GM19395 (cell line): ENCODE data around the gene NID2.

Experiments
- ATAC-seq: cut with Tn5 transposase; IDR thresholded peaks from one replicate; pipeline ENCODE4 v1.9.1; 2021; ENCODE audit warnings: mild to moderate bottlenecking, moderate library complexity; ENCODE audit not compliant: unreplicated experiment

The NID2 gene

DNA sequence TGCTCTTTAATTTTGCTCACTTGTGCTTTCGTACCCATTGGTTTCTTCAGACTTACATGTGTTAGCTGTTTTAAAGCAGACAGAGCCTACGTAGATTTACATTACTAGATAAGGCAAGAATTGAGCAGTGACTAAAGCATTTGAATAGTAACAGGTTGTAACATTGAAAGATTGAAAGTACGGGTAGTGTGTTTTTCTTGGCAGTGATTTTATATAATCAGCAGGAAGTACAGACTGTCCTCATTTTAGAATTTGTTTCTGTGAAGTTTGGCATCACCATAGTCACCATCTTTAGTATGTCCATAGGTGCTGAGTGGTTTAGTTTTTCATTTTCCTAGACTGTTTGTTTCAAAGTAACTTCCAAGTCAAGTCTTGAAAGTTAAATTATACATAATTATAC, 65.5 kb downstream of the NID2 start:
- no peak for ATAC-seq

DNA sequence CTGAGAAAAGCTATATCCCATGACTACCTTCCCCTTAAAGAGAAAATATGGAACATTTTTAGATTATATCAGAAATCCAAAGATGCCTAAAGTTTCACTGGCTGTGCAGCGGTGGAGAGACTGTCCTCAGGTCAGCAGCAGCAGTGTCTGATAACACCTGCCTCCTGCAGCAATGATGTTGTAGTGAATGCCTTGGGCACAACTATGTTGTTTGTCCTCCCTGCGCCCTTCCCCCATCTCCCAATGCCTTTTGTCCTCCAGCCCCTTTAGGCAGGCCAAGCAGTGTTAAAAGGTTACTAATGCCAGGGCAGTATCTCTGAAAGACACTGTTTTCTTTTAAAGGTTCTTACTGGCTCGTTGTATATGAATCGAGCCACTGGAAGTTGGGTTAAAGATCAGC, 66.3 kb downstream of the NID2 start:
- ATAC-seq: no peak

DNA sequence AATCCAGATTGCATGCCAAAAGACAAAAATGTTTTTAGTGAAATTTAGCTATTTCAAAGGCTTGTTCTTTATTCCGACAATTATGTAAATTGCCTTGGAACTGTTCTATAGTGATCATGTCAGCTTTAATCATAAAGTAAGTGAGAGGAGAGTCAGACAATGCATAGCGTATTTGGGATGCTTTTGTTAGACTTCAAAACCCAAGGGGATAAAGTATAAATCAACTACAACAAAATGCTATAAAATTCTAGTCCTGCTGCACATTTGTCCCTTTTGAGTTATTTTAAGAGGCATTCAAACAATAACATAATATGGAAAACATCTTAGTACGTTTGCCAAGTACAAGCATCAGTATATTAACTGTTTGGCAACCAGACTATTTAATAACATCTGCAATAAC, 68.2 kb downstream of the NID2 start:
- ATAC-seq: no peak

DNA sequence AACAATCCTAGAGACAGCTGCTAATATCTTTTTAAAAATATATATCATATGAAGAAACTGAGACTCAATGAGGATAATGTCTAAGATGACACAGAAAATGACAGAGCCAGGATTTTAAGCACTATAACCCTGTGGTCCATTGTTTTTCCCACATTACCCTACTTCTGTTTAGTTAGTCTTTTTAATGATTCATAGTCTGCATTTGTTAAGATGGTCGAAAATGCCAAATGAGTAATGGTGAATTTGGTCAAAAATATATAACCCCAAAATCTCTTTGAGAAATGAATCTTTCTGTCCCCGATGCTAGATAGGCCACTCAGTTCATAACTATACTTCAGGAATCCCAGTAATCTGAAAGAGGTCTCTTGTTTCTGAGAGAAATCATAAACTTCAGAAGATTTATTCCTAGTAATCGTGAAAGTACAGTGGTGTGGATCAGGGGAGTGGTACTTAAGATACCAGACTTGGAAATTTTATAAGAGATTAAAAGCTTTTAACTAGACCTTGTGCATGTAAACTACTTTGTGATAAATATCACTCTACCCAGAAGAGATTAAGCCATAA, 68.8 kb downstream of the NID2 start:
- ATAC-seq: no peak

DNA sequence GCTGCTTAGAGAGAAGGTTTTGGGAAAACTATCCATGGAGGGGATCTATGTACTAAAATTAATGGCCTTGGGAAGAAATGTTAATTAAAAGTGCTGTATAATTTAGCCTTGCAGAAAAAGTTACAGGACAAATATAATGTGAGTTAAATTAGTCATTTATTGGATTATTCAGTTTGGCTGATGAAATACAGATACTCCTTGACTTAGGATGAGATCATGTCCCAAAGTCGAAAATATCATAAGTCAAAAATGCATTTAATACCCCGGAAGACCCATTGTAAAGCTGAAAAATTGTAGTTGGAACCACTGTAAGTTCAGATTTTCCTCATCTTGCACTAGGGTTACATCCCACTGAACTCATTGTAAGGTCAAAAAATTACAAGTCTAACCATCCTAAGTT, 69.8 kb downstream of the NID2 start:
- ATAC-seq: no peak

DNA sequence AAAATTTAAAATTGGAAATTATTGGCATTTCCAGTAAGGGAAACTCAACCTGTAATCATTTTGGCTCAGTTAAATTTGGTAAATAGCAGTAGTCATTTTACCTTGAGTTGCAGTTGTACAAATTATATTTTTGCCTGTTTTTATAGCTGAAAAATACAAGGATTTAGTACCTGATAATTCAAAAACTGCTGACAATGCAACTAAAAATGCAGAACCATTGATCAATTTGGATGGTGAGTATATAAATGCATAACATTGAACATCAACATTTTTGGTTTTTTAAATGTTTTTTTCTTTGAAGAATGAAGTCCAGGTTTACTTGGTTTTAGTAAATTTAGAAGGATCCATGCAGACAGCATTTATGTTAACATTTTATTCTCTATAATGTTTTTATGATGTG, 70.5 kb downstream of the NID2 start:
- no peak for ATAC-seq

DNA sequence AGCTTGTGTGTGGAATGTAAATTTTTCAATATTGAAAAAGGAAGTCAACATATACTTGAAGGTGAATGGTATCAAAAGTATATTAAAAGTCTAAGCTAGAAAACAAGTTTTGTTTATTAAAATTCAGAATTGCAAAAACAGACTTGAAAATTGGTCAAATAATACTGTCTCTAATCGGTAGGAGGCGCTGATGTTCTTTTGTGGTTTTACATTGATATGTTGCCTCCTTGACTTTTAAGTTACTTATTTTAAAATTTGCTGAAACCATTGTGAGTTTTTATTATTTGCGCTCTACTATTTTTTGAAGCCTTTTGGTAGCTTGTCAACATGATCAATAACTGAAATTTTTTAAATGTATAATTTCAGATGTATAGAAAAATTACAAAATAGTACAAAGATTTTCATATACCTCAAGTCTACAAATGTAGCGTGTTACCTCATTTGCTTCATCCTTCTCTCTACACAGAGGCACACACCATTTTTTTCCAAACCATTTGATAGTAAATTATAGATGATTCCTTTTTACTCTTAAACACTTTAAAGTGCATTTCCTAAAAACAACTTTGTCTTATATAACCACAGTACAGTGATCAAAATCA, 72.6 kb downstream of the NID2 start:
- ATAC-seq: no peak

DNA sequence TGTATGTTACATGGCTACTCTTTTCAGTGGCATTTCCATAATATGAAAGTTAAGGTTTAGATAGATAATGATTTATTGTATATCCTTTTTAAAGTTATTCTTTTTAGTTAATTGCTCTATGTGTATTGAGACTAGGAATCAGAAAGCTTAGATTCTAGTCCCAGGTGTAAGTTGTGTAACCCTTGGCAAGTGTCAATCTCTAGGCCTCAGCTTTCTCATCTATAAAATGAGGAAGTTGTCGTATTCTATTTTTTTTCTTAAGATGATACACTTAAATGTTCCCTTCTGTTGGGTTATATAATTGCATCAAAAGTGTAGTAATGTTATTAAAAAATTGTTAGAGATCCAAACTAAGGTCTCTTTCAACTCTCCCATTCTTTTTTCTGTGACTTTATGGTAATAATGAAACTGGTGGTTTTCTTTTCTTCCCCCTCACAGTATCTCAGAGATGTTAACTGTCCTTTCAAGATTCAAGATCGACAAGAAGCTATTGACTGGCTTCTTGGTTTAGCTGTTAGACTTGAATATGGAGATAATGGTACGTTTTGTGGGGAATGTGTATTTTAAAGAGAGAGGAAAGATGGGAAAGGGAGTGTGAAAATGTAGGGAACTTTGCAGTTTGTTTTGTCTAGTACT, 75.5 kb downstream of the NID2 start:
- ATAC-seq: no peak

DNA sequence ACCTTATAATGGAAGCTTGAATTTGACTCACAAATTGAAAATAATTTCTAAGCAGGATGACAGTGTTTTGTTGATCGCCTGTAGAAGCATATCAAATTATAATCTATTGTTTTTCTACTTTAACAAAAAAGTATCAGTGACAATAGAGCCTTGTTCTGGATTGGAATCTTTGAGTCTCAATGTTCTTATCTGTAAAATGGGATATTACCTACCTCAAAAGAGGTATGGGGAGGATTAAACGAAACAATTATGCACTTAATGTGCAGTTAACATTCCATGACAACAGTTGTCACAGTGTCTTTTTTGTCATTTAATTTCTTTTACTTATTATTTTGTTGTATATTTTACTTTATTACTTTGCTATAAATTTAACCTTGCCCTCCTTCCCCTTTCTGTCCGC, 78.4 kb downstream of the NID2 start:
- ATAC-seq: no peak

DNA sequence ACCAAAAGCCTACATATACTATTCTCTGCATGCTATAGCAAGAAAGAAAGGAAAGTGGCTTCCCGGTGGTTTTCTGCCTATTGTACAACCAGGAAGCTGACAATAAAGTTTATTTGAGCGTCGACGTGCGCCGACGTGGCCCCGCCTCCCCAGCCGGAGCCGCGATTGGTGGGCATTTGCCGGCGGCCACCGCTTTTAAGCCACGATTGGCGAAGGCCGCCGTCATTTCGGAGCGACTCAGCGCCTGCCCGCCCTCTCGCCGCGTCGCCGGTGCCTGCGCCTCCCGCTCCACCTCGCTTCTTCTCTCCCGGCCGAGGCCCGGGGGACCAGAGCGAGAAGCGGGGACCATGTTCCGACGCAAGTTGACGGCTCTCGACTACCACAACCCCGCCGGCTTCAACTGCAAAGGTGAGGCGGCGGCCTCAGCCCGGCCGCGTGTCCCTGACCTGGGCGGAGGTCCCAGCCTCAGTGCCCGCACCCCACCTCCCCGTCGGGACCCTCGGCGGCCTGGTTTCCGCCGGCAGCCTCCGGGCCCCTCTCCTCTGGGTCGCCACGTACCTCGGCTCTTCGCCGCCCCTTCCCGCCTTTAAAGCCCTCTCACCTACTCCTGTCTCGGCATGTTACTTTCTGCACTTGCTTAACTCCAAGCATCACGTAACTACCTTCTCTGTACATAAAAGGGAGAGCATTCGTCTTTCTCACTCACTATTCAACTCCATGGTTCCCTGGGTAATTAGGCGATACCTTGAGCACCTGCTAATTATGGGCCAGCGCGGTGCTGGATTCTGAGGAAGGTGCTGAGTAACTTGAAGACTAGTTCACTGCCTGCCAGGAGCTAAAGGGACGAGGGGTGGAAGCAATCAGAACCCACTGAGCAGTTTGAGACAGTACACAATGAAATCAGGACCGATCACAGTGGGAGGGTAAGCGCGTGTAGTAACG, 79.3 kb downstream of the NID2 start, which contains the start of gene RTRAF:
RTRAF (plus strand) TSS at position 254 of the 942 bp plus-strand sequence; CDS start at position 348, 94 bp downstream.
- peak; percentile 89 for ATAC-seq

DNA sequence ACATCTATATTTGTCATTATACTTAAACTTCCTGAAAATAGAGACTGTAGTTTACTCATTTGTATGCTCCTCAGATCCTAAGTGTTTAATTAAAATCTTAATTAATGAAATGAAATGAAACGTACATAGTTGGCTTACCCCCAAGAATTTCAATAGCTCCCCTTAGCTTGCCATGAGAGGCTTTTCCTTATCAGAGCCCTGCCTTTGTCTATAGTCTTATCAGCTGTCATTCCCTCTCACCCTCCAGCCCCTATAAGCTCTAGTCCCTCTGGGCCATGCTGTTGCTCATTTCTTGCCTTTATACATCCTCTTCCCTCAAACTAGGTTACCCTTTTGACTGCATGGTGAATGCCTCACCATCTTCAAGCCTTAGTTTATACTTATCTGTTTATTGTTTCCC, 80.6 kb downstream of the NID2 start:
- ATAC-seq: no peak

DNA sequence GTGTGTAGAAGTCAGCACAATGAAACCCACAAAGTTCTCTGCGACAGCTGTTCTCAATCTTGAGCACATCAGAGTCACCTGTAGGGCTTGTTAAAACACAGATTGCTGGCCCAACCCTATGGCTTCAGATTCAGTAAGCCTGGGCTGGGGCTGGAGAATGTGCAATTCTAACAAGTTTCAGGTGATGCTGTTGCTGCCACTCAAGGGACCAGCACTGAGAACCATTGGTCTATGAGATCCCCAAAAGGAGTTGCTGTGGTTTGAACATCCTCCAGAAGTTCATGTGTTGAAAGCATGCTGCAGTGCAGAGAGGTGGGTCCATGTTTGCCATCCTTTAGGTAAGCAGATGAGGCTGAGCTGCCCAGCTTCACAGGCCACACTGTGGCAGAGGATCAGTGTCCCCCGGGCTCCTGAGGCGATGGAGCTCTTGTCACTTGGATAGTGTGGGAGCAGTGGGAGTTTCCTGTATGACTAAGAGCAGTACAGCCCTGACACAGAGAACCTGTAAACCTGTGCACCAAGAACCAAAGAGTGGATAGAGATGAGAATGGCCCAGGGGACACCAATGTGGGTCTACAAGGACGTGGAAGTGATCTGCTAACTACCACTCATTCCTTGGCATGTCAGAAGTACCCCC, 87.5 kb downstream of the NID2 start:
- peak; percentile 61 for ATAC-seq

DNA sequence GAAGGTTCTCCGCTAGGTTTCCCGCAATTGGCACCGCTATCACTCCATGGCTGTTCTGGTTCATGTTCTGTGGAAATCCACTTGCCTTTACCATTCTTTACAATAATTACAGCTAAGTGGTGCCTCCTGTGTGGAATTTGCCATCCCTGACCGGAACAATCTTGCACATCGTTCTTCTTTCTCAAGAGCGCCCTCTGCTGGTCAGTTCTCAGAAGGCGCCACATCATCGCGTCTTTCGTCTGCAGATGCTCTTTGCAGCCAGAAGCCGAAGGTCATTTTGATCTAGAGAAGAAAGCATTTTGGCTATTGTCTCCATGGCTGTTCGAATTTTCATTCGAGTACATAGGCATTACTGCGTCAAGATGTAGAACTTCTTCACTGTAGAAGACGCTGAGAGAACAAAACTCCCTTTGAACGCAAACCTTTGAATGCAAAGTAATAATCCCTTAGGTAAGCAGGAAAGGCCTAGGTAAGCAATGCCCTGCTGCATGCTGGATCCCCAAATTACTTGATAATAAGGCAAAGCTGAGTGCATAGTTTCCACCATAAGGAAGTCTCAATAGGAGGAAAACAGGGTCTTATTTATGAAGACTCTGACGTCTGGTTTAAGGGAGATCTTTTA, 89.7 kb downstream of the NID2 start:
- ATAC-seq: peak; percentile 67

DNA sequence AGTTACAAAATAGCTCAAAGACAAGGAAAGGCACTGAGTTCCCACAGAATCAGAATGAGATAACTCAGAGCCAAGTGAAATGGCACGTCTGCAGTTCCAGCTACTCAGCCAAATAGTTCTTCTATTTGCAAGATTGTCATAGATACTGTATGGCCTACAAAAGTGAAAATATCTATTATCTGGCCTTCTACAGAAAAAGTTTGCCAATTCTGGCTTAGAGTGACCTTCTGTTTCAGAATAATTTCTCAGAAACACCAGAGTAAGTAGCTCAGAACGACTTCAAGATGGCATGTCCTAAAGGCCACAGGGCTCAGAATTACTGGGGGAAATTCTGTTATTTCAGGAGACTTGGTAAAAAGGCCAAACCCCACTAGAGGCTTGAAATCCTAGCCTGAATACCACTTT, 90.2 kb downstream of the NID2 start:
- ATAC-seq: no peak

DNA sequence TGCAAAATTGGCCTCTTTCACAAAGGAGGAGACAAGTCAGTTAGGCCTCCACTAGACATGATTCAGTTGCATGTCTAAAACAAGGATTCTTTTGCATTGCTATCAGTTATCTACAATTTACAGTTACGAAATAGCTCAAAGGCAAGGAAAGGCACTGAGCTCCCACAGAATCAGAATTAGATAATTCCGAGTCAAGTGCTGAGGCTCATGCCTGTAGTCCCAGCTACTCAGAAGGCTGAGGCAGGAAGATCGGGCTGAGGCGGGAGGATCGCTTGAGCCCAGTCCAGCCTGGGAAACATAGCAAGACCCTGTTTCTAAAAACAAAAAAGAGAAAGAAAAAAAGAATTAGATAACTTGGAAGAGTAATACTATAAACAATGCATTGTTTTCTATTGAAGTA, 91.8 kb downstream of the NID2 start:
- ATAC-seq: no peak

DNA sequence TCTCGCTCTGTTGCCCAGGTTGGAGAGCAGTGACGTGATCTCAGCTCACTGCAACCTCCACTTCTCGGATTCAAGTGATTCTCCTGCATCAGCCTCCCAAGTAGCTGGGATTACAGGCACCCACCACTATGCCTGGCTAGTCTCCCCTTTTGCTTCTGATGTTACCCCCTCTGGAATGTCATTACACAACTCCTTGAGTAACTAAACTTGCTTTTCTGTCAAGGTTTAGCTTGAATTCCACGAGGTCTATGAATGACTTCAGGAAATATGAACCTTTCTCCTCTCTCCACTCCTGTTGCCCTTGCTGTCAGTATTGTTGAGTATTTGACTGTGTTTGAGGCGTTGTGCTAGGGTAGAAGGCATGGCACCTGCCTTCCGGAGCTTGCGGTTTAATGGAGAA, 96.3 kb downstream of the NID2 start:
- no peak for ATAC-seq

DNA sequence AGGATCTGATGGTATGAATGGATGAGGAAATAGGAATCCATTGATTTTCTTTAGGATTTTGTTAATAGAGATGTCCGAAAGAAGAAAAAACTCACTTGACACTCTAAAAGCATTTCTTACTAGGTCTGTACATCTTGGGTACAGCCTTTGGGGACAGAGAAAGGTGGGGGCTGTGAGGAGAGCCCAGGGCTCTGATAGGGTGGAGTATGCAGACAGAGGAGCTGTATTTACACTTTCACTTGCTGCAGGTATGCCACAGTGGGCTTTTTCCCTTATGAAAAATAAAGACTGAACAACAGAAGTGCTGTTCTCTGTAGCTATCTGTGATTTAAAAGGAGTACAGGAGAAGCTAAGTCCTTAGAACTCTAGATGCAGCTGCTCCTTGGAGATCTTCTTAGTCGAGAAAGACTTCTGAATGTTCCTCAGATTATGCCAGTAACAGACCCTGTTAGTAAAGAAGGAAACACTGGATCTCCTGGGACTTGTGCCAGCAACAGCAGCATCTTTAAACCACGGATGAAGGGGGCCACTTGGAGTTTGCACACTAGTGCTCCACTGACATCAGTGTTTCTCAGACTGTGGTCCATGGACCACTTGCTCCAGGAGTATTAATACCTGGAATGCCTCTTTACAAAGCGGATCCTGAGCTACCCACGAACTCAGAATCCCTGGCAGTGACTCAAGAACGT, 98.9 kb downstream of the NID2 start:
- ATAC-seq: no peak

DNA sequence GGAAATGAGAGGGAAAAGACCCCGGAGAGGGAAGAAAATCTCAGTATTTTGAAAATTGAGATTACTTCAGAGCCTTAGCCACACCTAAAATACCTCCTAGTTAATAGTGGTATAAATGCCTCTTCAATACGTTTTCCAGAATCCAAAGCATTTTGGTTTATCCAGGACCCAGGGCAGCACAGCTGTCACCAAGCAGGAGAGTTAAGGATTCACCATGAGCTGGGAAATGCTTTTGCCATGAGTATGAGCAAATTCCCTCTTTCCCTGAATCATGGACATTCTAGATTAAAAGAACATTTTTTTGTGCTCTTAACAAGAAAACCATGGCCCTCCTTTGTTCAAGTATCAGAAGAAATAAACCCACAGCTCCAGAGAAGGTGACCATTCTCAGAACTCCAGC, 101.3 kb downstream of the NID2 start:
- ATAC-seq: no peak

DNA sequence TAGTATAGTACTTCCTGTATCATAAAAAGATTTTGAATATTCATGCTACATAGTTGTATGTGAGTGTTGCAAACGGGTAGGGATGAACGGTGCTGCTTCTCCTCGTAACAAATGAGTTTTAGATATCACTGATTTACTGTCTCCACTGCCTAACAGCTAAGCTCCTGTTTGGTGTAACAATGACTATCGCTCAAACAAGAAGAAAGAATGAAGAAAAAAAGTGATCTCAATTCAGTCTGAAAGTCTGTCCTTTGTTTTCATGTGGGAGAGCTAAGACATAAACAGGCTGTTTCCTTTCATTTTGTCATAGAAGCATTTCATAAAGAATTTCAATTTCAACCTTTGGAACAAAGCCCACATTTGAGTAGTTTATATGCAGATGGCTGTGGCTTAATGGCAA, 105.6 kb downstream of the NID2 start:
- no peak for ATAC-seq

DNA sequence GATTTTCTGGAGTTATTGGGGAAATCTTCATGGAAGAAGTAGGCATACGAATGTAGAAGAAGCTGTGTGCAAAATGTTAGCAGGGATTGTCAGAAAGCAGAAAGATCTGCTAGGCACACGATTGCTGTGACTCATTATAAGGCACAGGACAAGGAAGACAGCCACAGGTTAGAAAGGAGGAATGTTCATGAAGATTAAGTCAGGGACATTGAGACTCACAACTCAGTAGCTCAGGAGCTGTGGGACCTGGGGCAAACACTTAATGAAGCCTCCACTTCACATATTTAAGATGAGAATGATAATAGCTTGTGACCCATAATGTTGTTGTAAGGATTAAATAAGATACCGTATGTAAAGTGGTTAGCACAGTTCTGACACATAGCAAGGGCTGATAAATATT, 106.1 kb downstream of the NID2 start:
- no peak for ATAC-seq
